HepG2 (cell line): ENCODE data around the gene RARG. TPM values are rescaled to one million over a fixed set of nuclear protein-coding genes. Genes with fewer than 3 reads are reported as not detected.

ENCODE experiments used
- ATAC-seq: fragments of 200-7000 bp; cut with Tn5 transposase; 3 replicates; pipeline ENCODE4 v1.9.1; 2020; ENCODE audit warnings: mild to moderate bottlenecking, moderate library complexity
- BruUV-seq: library from RNA; stranded (reverse); fragments of 400-500 nt; replicated peaks from 2 replicates; lab custom pipeline; 2021; lab: Mats Ljungman, UMichigan
- CTCF ChIA-PET: fragments of 300-600 bp; formaldehyde crosslinking; extraction: SDS; loops from one replicate; lab custom pipeline; 2021; ENCODE audit warnings: low total read pairs, inconsistent platforms, low intra/inter-chr PET ratio; lab: Yijun Ruan, JAX
- POLR2A ChIA-PET: fragments of 350-600 bp; sonication (Branson Sonifier 250); formaldehyde crosslinking; loops from one replicate; lab custom pipeline; 2020; ENCODE audit warnings: antibody characterized with exemption, inconsistent platforms; lab: Yijun Ruan, JAX
- DNase-seq: peaks from one replicate; pipeline ENCODE4 v3.0.0-alpha.2; 2015; ENCODE audit warnings: low spot score
- FAIRE-seq: peaks from 3 replicates; lab custom pipeline; 2011; peaks lifted over from hg19 to GRCh38; lab: Jason Lieb, UNC
- H2AFZ ChIP-seq: one replicate; pipeline ENCODE4 v1.6.1; 2011; ENCODE audit warnings: low read length, inconsistent platforms
- H3K27ac ChIP-seq: fragments of 300-600 bp; 3 replicates; pipeline ENCODE4 v1.8.0; 2011; ENCODE audit warnings: mixed run types, mild to moderate bottlenecking, mixed read lengths, low read length, inconsistent platforms; ENCODE audit not compliant: insufficient read depth; ENCODE audit errors: extremely low read length
- H3K27me3 ChIP-seq, 2 experiments: fragments of 200-600 bp in 1 of 2; 2 replicates in 1 of 2; 3 replicates in 1 of 2; pipeline versions ENCODE4 v1.6.0 to v1.8.0; 2011; ENCODE audit warnings: low read length in 2 of 2, mild to moderate bottlenecking in 2 of 2, moderate library complexity in 2 of 2, inconsistent platforms in 1 of 2; ENCODE audit not compliant: insufficient read depth in 2 of 2, control insufficient read depth in 1 of 2
- H3K36me3 ChIP-seq, 2 experiments: fragments of 200-600 bp in 1 of 2; replicated peaks in 1 of 2; 2 replicates in 1 of 2; 3 replicates in 1 of 2; pipeline versions ENCODE4 v1.5.1 to v1.8.0; 2011; ENCODE audit warnings: low read length in 2 of 2, inconsistent platforms in 1 of 2; ENCODE audit not compliant: insufficient read depth in 2 of 2, control insufficient read depth in 1 of 2
- H3K4me1 ChIP-seq: 2 replicates; pipeline ENCODE4 v1.5.1; 2012; ENCODE audit warnings: low read length, inconsistent platforms; ENCODE audit not compliant: insufficient read depth
- H3K4me2 ChIP-seq: 2 replicates; pipeline ENCODE4 v1.6.0; 2011; ENCODE audit warnings: low read depth, low read length, inconsistent platforms
- H3K4me3 ChIP-seq, 3 experiments: fragments of 200-600 bp in 1 of 3; sonication (generic), shearing (Covaris generic) in 1 of 3; replicated peaks in 1 of 3; 2 replicates each; pipeline ENCODE4 v1.5.1; 2011 to 2016; ENCODE audit warnings: low read length in 3 of 3, inconsistent platforms in 2 of 3, low read depth in 2 of 3, mild to moderate bottlenecking in 2 of 3, control low read depth in 1 of 3, mixed read lengths in 1 of 3; ENCODE audit not compliant: insufficient read depth in 1 of 3
- H3K79me2 ChIP-seq: one replicate; pipeline ENCODE4 v1.6.1; 2011; ENCODE audit warnings: low read length, inconsistent platforms; ENCODE audit not compliant: insufficient read depth
- H3K9ac ChIP-seq: 2 replicates; pipeline ENCODE4 v1.6.0; 2011; ENCODE audit warnings: mild to moderate bottlenecking, low read depth, low read length, inconsistent platforms; ENCODE audit not compliant: insufficient read depth
- H3K9me3 ChIP-seq: 2 replicates; pipeline ENCODE4 v1.5.1; 2012; ENCODE audit warnings: mild to moderate bottlenecking, low read length
- H4K20me1 ChIP-seq: 2 replicates; pipeline ENCODE4 v1.6.0; 2011; ENCODE audit warnings: inconsistent platforms, mild to moderate bottlenecking, low read length, moderate library complexity; ENCODE audit not compliant: insufficient read depth
- AGO1 ChIP-seq: fragments of 200-400 bp; formaldehyde crosslinking; IDR thresholded peaks from 2 replicates; pipeline ENCODE4 v1.6.1; 2017; ENCODE audit warnings: mild to moderate bottlenecking, low read depth, low read length, moderate library complexity; ENCODE audit not compliant: poor library complexity, severe bottlenecking
- ARNTL ChIP-seq: sonication (generic); formaldehyde crosslinking; IDR thresholded peaks from 2 replicates; pipeline ENCODE4 v1.4.0; 2020; ENCODE audit warnings: mild to moderate bottlenecking, missing genetic modification reagents
- ATM ChIP-seq: fragments of 450-650 bp; IDR thresholded peaks from 2 replicates; pipeline ENCODE4 v1.7.1; 2017; ENCODE audit warnings: mild to moderate bottlenecking, borderline replicate concordance
- ELF1 ChIP-seq: sonication (generic); formaldehyde crosslinking; IDR thresholded peaks from 2 replicates; pipeline ENCODE4 v1.4.0; 2020; ENCODE audit warnings: missing genetic modification reagents
- KLF16 ChIP-seq, 2 experiments: sonication (generic) in 1 of 2; formaldehyde crosslinking in 1 of 2; IDR thresholded peaks; 2 replicates each; pipeline versions ENCODE4 v1.6.1 to v1.8.0; 2016 to 2023; ENCODE audit warnings: missing genetic modification reagents in 2 of 2, missing compliant biosample characterization in 1 of 2
- NFKBIZ ChIP-seq: IDR thresholded peaks from 2 replicates; pipeline ENCODE4 v1.6.1; 2018; ENCODE audit warnings: missing genetic modification reagents, missing compliant biosample characterization
- ONECUT2 ChIP-seq: sonication (generic); formaldehyde crosslinking; IDR thresholded peaks from 2 replicates; pipeline ENCODE4 v1.4.0; 2020; ENCODE audit warnings: missing genetic modification reagents
- PAF1 ChIP-seq: IDR thresholded peaks from 2 replicates; pipeline ENCODE4 v1.6.1; 2016; ENCODE audit warnings: missing genetic modification reagents, missing compliant biosample characterization
- PHF21A ChIP-seq: sonication (generic); formaldehyde crosslinking; IDR thresholded peaks from 2 replicates; pipeline ENCODE4 v1.5.0; 2020; ENCODE audit warnings: mild to moderate bottlenecking, missing genetic modification reagents
- RXRB ChIP-seq: IDR thresholded peaks from 2 replicates; pipeline ENCODE4 v1.6.1; 2016; ENCODE audit warnings: borderline replicate concordance, missing genetic modification reagents, missing compliant biosample characterization
- SALL2 ChIP-seq: sonication (generic); formaldehyde crosslinking; IDR thresholded peaks from 2 replicates; pipeline ENCODE4 v1.8.1; 2023; ENCODE audit warnings: mild to moderate bottlenecking, missing genetic modification reagents, inconsistent platforms
- XRCC5 ChIP-seq: fragments of 200-400 bp; formaldehyde crosslinking; optimal IDR thresholded peaks from 2 replicates; pipeline ENCODE3; 2017; ENCODE audit warnings: mild to moderate bottlenecking, low read length
- YY1 ChIP-seq: IDR thresholded peaks from 2 replicates; pipeline ENCODE4 v1.6.1; 2011; ENCODE audit warnings: low read length, low read depth, moderate library complexity, mild to moderate bottlenecking; ENCODE audit not compliant: insufficient read depth, insufficient replicate concordance
- ZNF547 ChIP-seq: sonication (generic); formaldehyde crosslinking; IDR thresholded peaks from 2 replicates; pipeline ENCODE4 v1.5.1; 2020; ENCODE audit warnings: mild to moderate bottlenecking, missing genetic modification reagents
- ZNF776 ChIP-seq: sonication (generic); formaldehyde crosslinking; IDR thresholded peaks from 2 replicates; pipeline ENCODE4 v1.4.0; 2020; ENCODE audit warnings: mild to moderate bottlenecking, missing genetic modification reagents
- ZZZ3 ChIP-seq: sonication (generic); formaldehyde crosslinking; IDR thresholded peaks from 2 replicates; pipeline ENCODE4 v1.4.0; 2020; ENCODE audit warnings: missing genetic modification reagents, mild to moderate bottlenecking, borderline replicate concordance
- WGBS: methylation state at CpG from one replicate; pipeline ENCODE4 v1.1.6; 2017; ENCODE audit warnings: low lambda C conversion rate; 5-methylcytosine and 5-hydroxymethylcytosine counted together
- in situ Hi-C: cut with HindIII; loops from 2 replicates; pipeline ENCODE4 v1.10.0; 2017; ENCODE audit warnings: low pct_unique_long_range_greater_than_20kb; ENCODE audit not compliant: extremely low pct_ligation_motif_present
- intact Hi-C: fragments of 100-400 bp; cut with micrococcal nuclease; formaldehyde crosslinking; loops from one replicate; pipeline ENCODE4 v1.10.0; 2022; ENCODE audit not compliant: unreplicated experiment
- polyA plus RNA-seq, 8 experiments: library from polyadenylated mRNA; depleted of rRNA in 3 of 8; stranded (reverse) in 7 of 8; unstranded in 1 of 8; fragments of >200 nt; fragmentation: Illumina TruSeq in 4 of 8; extraction: Trizol in 4 of 8; gene quantifications; 2 replicates each; pipeline versions ENCODE4 v1.2.1 to v1.2.3, GENCODE V29; 2011 to 2016; ENCODE audit warnings: low read depth in 4 of 8, missing spikeins in 1 of 8, mixed read lengths in 1 of 8; ENCODE audit not compliant: insufficient read depth in 1 of 8
- total RNA-seq, 5 experiments: library from RNA; depleted of rRNA; stranded (reverse); fragments of >200 nt; fragmentation: Illumina TruSeq; extraction: Trizol; gene quantifications; 2 replicates each; pipeline ENCODE4 v1.2.3, GENCODE V29; 2016; ENCODE audit warnings: low read depth in 1 of 5
- TF ChIP-seq, protein P1 (sequence below): sonication (generic); formaldehyde crosslinking; IDR thresholded peaks from 2 replicates; pipeline ENCODE4 v1.4.0; 2020; ENCODE audit warnings: missing genetic modification reagents
- TF ChIP-seq, protein P2 (sequence below): IDR thresholded peaks from 2 replicates; pipeline ENCODE4 v1.4.0; 2020; ENCODE audit warnings: mild to moderate bottlenecking, missing genetic modification reagents

The RARG gene
- total and polyA plus RNA-seq, 2 of the 13 experiments (the other 11 are each of a cell fraction or from before 2014, with no cell fraction given), result 0.77 to 1.5 TPM

DNA sequence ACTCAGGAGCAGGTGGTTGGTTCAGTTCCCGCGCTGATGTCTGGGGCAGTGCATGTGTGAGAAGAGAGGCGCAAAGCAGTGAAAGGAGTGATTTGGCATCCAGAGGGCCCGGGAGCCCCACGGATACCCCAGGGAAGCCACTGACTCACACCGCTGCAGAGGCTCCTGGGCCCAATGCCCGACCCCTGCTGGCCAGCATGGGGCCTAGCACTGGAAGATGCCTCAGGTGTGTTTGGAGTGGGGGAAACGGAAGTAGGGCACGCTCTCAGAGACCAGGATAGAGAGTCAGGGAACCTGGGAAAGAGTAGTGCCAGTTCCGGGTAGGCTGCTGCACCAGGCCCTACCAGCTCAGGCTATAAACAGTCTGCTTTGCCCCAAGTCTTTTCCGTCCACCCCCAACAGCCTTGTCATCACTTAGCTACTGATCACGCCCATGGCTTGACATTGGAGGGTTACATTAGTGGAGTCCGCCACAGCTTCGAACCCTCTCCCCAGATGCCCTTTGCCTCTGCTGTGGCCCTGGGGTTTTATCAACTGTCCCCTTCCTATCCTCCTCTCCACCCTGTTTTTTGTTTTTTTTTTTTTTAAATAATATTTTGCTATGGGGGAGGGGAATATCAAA is 41.8 kb downstream of the RARG start:
- no peak for FAIRE-seq
- in situ Hi-C loops, result loop anchor here (5.0 kb wide), 2 partner anchors 33 to 128 kb away; no protein-coding TSS in a partner anchor
- no peak for TF ChIP-seq ONECUT2 (CRISPR knock-in tag)
- no peak for TF ChIP-seq ZNF547 (CRISPR knock-in tag)
- 0 out of 2 replicates have a peak, but pooled peaks have one; percentile 45 for TF ChIP-seq SALL2 (CRISPR knock-in tag)
- TF ChIP-seq YY1, result no peak
- TF ChIP-seq RXRB (CRISPR knock-in tag), result no peak
- no peak for TF ChIP-seq PAF1
- no peak for TF ChIP-seq ZNF776 (CRISPR knock-in tag)
- TF ChIP-seq AGO1, result peak; percentile 39
- no peak for TF ChIP-seq NFKBIZ
- TF ChIP-seq PHF21A, result no peak
- TF ChIP-seq, protein P1, sequence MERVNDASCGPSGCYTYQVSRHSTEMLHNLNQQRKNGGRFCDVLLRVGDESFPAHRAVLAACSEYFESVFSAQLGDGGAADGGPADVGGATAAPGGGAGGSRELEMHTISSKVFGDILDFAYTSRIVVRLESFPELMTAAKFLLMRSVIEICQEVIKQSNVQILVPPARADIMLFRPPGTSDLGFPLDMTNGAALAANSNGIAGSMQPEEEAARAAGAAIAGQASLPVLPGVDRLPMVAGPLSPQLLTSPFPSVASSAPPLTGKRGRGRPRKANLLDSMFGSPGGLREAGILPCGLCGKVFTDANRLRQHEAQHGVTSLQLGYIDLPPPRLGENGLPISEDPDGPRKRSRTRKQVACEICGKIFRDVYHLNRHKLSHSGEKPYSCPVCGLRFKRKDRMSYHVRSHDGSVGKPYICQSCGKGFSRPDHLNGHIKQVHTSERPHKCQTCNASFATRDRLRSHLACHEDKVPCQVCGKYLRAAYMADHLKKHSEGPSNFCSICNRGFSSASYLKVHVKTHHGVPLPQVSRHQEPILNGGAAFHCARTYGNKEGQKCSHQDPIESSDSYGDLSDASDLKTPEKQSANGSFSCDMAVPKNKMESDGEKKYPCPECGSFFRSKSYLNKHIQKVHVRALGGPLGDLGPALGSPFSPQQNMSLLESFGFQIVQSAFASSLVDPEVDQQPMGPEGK, result no peak
- TF ChIP-seq ATM, result no peak
- no peak for TF ChIP-seq ZZZ3 (CRISPR knock-in tag)
- TF ChIP-seq, protein P2, sequence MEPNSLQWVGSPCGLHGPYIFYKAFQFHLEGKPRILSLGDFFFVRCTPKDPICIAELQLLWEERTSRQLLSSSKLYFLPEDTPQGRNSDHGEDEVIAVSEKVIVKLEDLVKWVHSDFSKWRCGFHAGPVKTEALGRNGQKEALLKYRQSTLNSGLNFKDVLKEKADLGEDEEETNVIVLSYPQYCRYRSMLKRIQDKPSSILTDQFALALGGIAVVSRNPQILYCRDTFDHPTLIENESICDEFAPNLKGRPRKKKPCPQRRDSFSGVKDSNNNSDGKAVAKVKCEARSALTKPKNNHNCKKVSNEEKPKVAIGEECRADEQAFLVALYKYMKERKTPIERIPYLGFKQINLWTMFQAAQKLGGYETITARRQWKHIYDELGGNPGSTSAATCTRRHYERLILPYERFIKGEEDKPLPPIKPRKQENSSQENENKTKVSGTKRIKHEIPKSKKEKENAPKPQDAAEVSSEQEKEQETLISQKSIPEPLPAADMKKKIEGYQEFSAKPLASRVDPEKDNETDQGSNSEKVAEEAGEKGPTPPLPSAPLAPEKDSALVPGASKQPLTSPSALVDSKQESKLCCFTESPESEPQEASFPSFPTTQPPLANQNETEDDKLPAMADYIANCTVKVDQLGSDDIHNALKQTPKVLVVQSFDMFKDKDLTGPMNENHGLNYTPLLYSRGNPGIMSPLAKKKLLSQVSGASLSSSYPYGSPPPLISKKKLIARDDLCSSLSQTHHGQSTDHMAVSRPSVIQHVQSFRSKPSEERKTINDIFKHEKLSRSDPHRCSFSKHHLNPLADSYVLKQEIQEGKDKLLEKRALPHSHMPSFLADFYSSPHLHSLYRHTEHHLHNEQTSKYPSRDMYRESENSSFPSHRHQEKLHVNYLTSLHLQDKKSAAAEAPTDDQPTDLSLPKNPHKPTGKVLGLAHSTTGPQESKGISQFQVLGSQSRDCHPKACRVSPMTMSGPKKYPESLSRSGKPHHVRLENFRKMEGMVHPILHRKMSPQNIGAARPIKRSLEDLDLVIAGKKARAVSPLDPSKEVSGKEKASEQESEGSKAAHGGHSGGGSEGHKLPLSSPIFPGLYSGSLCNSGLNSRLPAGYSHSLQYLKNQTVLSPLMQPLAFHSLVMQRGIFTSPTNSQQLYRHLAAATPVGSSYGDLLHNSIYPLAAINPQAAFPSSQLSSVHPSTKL (CRISPR knock-in tag), result no peak
- TF ChIP-seq KLF16 (CRISPR knock-in tag; IDR thresholded peaks at IDR 0.05), result no peak
- peak; percentile 87 for TF ChIP-seq XRCC5
- TF ChIP-seq ELF1 (CRISPR knock-in tag), result 0 out of 2 replicates have a peak, but pooled peaks have one; percentile 17
- TF ChIP-seq ARNTL, result no peak

More for the DNA sequence above, 41.8 kb downstream of the RARG start:
- no peak overlapping the region for H2AFZ ChIP-seq
- H3K4me3 ChIP-seq, result no peak overlapping the region
- H3K4me2 ChIP-seq, result no peak overlapping the region
- POLR2A ChIA-PET, result interaction anchor here (1.3 to 2.6 kb wide), 4 partner anchors 10 to 124 kb away, joined by 3 to 10 read pairs (median 4); no protein-coding TSS in a partner anchor
- ATAC-seq (peak; percentile 88), DNase-seq (peak; percentile 49)
- H3K9me3 ChIP-seq, result no peaks in the 10 kb centered on the region
- BruUV-seq, result no TSS peak
- H3K27ac ChIP-seq, result no peak overlapping the region
- peaks cover 3% of the 10 kb centered on the region; the same call in 1 of the 2 replicates for H4K20me1 ChIP-seq
- WGBS, result 70% methylated on average over 14 of the region's 14 CpGs
- CTCF ChIA-PET, result interaction anchor here (1.4 to 2.0 kb wide), 3 partner anchors 15 to 124 kb away, joined by 4 to 23 read pairs (median 6); no protein-coding TSS in a partner anchor
- intact Hi-C loops, result loop anchor here (1.0 to 2.0 kb wide), 3 partner anchors 10 to 31 kb away; partner anchors contain the start of genes CSAD and ZNF740
- H3K4me1 ChIP-seq, result peaks cover 20% of the 10 kb centered on the region
- no peaks in the 10 kb centered on the region for H3K27me3 ChIP-seq
- H3K36me3 ChIP-seq, result peaks cover 20 to 38% of the 10 kb centered on the region in 2 experiments
- no peak overlapping the region for H3K9ac ChIP-seq
- H3K79me2 ChIP-seq, result no peaks in the 10 kb centered on the region
